ENCODE results near the gene ME2.
"Not testable (repeated sequence)": the region's sequence is repeated elsewhere in the genome, so short reads cannot be mapped to it uniquely, and the experiment has no call there.

The ME2 gene

DNA sequence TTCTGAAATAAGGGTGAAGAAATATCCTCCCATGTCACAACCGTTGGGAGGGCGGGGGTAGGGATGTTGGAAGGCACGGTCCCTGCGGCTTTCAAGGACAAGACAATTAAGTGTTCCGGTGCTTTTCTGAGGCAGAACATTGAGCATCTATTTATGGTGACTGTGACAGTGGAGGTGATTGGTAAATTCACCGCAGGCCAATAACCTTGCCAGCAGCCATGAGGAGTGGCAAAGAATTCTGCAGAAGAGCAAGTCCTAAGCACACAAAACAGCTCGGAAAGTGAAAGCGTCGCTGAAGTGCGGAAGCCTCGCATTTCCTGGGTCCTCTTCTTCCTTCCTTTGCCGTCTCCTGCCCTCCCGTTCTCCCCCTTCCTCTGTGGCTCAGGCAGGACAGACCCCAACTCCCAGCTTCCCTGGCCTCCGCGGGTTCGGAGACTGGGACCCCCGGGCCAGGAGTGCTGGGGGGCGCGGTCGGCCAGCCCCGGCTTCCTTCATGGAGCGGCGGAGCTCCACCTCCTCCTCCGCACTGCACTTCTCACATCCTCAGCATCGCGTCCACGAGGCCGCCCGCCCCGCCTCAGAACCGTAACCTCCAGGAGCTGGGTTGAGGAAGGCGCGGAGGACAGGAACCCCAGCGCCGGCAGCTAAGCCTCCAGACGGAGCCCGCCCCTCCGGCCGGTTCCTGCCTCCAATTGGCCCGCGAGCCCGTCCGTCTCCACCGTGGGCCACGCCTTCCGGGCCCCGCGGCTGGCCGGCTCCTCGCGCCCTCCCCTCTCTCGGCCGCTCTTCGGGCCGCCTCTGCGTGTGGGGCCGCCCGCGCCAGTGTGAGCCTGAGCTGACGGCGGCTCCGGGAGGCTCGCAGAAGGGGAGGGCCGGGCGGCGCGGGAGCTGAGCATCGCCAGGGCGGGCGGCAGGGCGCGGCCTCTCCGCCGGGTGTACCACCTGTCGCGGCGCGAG is at the start of gene ME2:
ME2 (plus strand) TSS at position 774 of the 957 bp plus-strand sequence. CDS start 16,703 bp downstream, outside the sequence.
- DNase-seq = peak; percentile 89

GRCh38 chr18:50829644-50830043 is 49.3 kb upstream of the ME2 start:
- no peak for DNase-seq

DNA sequence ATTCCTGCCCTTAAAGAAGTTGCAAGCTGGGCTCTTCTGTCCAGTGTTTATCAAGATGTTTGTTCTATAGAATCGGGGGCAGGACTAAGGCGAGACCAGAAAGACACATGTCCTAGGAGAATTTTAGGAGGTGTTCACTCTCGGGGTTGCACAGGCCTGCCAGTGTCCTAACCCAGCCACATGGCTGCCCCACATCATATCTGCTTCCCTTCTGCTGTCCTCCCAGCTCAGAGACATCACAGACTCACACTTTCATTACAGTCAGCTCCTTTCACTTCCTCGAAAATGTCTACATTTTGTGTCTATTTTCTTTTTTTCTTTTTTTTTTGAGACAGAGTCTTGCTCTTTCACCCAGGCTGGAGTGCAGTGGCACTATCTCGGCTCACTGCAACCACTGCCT is 48.4 kb upstream of the ME2 start:
- DNase-seq = no peak

- no peak for DNase-seq
These were observed 46.2 kb upstream of the ME2 start for GRCh38 chr18:50832754-50833153.

- DNase-seq = not testable (repeated sequence)
These were observed 45.4 kb upstream of the ME2 start for GRCh38 chr18:50833496-50833895.

GRCh38 chr18:50836521-50836957 is 42.4 kb upstream of the ME2 start:
- DNase-seq = peak; percentile 3

DNA sequence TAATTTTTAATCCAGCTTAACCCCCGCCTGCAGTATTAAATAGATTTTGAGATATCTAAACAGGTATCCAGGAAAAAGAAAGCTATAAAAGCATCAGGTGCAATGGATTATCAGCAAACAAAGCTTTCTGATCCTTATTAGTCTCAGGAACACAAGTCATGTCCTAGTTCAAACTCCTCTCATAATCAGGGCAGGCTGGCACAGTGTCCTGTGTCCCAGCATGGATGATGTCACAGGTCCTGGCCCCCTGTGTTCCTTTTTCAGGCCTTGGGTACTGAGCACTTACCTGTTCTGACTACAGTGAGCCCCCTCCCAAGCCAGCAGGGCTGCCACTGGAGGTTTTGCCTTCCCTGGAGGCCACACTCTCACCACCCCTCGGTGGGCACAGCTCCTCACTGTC is 39.6 kb upstream of the ME2 start:
- DNase-seq = no peak

DNA sequence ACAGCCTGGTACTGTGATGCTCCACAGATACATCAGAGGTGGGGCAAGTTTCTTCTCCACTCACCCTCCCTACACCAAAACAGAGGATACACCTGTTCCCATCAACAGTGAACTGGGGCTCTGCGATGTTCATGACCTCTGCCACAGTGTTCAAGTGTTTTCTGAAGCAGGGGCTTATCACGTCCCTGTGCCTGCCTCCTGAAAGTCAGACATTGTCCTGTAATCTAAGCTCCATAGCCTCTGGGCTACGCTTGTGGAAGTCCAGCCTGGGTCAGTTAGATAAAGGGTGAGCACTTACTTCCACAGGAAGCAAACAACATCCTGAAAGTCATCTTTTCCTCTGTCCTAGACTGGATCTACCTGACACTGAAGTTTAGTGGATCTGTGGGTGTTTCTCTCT is 38.9 kb upstream of the ME2 start:
- no peak for DNase-seq

DNA sequence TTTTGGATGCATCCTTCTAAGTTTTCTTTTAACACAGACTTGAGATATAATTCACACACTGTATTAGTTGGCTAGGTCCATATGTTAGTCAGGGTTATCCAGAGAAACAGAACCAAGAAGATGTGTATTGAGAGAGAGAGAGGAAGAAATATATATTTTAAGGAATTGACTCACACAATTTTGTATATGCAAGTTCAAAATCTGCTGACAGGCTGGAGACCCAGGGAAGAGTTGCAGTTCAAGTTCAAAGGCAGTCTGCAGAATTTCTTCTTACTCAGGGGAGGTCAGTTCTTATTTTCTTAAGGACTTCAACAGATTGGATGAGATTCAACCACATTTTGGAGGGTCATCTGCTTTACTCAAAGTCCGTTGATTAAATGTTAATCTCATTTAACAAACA is 36.1 kb upstream of the ME2 start:
- no peak for DNase-seq

GRCh38 chr18:50844554-50844953 is 34.4 kb upstream of the ME2 start:
- no peak for DNase-seq

- no peak for DNase-seq
These were observed 34.0 kb upstream of the ME2 start for GRCh38 chr18:50844960-50845359.

- DNase-seq = no peak
These were observed 31.7 kb upstream of the ME2 start for GRCh38 chr18:50847192-50847591.

GRCh38 chr18:50848061-50848551 is 30.8 kb upstream of the ME2 start:
- no peak for DNase-seq

- DNase-seq = no peak
These were observed 29.9 kb upstream of the ME2 start for GRCh38 chr18:50848991-50849390.

DNA sequence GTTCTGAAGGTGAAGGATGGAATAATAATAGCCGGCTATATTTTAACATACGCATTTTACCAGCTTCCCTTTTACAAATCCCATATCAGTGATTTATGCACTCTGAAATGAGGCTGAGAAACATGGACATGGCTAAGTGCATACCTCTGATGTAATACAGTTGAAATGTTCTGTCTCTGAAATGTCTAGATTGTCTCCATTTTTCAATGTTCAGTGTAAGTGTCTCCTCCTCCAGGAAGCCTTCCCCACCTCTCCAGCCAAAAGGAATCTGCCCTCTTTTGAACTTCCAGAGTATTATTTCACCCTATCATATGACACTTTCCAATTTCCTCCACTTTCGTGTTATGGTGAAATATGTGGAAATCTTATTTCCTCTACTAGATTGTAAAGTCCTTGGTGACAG is 29.5 kb upstream of the ME2 start:
- no peak for DNase-seq

- DNase-seq = no peak
These were observed 28.4 kb upstream of the ME2 start for GRCh38 chr18:50850307-50851065.

- DNase-seq = no peak
These were observed 25.1 kb upstream of the ME2 start for GRCh38 chr18:50853863-50854271.

GRCh38 chr18:50855976-50856757 is 22.8 kb upstream of the ME2 start:
- DNase-seq = no peak

DNA sequence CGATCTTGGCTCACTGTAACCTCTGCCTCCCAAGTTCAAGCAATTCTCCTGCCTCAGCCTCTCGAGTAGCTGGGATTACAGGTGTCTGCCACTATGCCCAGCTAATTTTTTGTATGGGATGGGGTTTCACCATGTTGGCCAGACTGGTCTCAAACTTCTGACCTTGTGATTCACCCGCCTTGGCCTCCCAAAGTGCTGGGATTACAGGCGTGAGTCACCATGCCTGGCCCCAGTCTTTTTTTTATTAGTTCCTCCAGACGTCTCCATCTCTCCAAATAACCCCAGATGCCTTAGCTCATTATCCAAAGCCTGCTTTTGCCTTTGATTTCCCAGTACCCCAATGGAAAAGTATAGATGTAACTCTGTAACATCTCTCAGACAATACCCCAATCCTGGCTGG is 21.8 kb upstream of the ME2 start:
- DNase-seq = not testable (repeated sequence)

DNA sequence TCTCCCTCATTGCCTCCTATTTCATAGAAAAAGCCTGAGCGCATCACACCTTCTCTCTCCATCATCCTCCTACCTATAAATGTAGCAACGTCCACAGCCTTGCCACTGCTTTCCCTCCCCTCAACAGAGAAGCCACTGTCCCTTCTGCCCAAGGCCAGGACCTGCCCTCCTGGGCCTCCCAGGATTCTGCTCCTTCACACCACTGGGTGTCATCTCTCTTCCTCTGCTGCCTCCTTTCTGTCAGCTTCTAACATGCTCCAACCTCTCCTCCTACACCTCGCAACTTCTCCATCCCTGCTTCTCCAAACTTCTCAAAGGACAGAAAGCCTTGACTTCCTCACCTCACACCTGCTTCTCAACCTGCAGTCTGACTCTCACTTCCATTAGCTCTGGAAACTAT is 21.2 kb upstream of the ME2 start:
- DNase-seq = no peak

- DNase-seq = no peak
These were observed 18.9 kb upstream of the ME2 start for GRCh38 chr18:50859793-50860555.

- DNase-seq = no peak
These were observed 17.3 kb upstream of the ME2 start for GRCh38 chr18:50861617-50862016.

All from CD4-positive, alpha-beta T cell treated with Interleukin-21 for 1 hour (primary cell).